GM19438 (cell line): ENCODE data around the gene OR1C1.
"Not testable (repeated sequence)": the region's sequence is repeated elsewhere in the genome, so short reads cannot be mapped to it uniquely, and the experiment has no call there.

Source experiments
- ATAC-seq: cut with Tn5 transposase; IDR thresholded peaks from one replicate; pipeline ENCODE4 v1.9.1; 2021; ENCODE audit warnings: low read depth; ENCODE audit not compliant: unreplicated experiment

Gene OR1C1

GRCh38 chr1:247760456-247760855, at the start of gene OR1C1:
Gene OR1C1, minus strand, starts transcription at chr1:247760556. Its CDS starts 2,150 bp downstream, at chr1:247758406.
- ATAC-seq: no peak

DNA sequence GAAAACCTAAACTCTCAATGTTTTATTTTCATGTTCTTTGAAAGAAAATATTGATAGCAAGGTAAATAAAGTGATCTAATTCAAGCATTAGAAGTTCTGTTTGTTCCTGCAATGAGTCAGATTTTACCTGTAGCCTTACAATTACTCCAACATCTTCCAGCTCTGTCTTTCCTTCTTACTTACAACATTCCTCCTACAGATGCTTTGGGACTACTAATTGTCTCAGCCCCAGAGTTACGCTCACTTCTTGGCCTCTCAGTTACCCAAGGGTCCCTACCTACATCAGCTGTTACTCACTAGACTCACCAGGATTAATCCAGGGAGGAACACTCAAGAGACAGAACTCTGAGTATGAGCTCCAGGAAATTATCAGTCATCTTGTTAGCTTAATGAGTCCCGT, 37.2 kb upstream of the OR1C1 start:
- ATAC-seq: no peak

DNA sequence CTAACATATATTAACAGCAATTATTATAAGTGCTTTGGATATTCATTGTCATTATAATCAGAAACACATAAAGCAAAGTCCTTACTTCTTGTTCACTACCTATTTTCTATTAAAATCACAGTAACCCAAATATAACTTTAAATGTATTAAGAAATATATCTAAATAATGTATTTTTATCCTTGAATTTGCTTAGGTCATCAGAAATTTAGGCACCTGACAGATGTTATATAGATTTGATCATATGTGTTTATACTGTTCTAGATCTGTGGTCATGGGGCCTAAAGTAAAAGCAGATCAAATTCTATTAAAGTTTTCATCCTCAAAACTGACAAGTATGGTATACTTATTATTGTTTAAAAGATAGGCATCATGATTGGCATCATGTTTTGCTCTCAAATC, 9.2 kb upstream of the OR1C1 start:
- ATAC-seq: no peak

GRCh38 chr1:247754311-247754710, 6.0 kb downstream of the OR1C1 start:
- ATAC-seq: not testable (repeated sequence)

GRCh38 chr1:247749870-247750269, 10.5 kb downstream of the OR1C1 start:
- no peak for ATAC-seq

GRCh38 chr1:247748041-247748440, 12.3 kb downstream of the OR1C1 start, which contains the start of gene OR14A2:
Gene OR14A2, minus strand, starts transcription at chr1:247748141.
- ATAC-seq: no peak

- no peak for ATAC-seq
These were observed 12.7 kb downstream of the OR1C1 start for GRCh38 chr1:247747616-247748015.

DNA sequence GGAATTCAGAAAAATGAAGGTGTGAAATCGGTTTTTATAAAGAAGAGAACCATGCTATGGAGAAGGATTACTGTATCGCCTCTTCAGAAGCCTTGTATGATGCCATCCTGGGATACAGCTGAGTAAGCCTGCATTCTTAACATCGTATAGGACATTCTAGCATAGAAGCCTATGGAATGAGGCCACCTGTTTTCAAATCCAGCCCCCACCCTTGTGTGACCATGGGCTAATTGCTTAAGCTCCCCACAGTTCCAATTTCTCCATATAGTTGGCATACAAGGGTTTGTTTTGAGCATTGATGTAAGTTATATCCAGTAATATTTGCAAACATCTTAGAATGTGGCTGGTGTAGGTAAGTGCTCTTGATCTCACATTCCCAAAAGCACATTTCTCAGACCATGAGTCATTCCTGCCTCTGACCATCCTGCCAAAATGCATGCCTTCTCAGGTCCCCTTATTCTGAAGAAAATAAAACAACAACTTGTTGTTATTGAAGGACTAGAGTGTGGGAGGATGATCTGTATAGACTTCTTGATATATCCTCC, 13.9 kb downstream of the OR1C1 start:
- ATAC-seq: no peak

GRCh38 chr1:247742215-247742760, 18.1 kb downstream of the OR1C1 start:
- ATAC-seq: not testable (repeated sequence)

- no peak for ATAC-seq
These were observed 18.6 kb downstream of the OR1C1 start for GRCh38 chr1:247741756-247742155.

- ATAC-seq: no peak
These were observed 19.6 kb downstream of the OR1C1 start for GRCh38 chr1:247740721-247741120.

GRCh38 chr1:247738315-247738714, 22.0 kb downstream of the OR1C1 start, which contains the start of gene OR14K1:
Gene OR14K1, plus strand, starts transcription at chr1:247738615. Its CDS starts 0 bp downstream, at chr1:247738615.
- no peak for ATAC-seq

GRCh38 chr1:247721222-247721621, 39.1 kb downstream of the OR1C1 start:
- ATAC-seq: no peak

DNA sequence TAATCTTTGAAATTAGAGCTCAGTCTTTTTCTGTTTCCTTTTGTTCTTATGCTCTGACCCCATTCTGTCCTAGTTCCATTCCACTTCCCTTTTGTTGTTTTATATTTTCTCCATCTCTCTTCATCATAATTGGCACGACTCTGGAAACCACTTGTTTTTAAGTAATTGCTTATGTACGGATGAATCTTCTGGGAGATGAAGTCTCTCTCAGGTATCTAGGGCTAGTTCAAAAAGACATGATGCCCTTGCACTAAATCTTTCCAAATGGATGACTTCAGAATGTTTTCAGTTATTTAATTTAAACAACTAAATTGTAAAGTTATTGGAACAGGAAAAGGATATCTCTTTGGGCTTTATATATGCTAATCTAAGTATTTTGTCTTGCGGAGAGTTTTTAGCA, 43.8 kb downstream of the OR1C1 start, which contains the start of gene OR6F1:
Gene OR6F1, minus strand, starts transcription at position 101 of the 400 bp plus-strand sequence. CDS start 3,891 bp downstream, outside the sequence.
- ATAC-seq: no peak

GRCh38 chr1:247713753-247714152, 46.6 kb downstream of the OR1C1 start:
- ATAC-seq: no peak

GRCh38 chr1:247710681-247711080, 49.7 kb downstream of the OR1C1 start:
- ATAC-seq: not testable (repeated sequence)
